K562 (cell line): ENCODE measurements around the gene FTO. TPM values are rescaled to one million over a fixed set of nuclear protein-coding genes. Genes with fewer than 3 reads are reported as not detected.
A peak's percentile ranks its signal among the peaks of the same experiment; 100 is the strongest.

Experiments
- ATAC-seq: fragments of 200-7000 bp; cut with Tn5 transposase; 3 replicates; pipeline ENCODE4 v1.9.1; 2020; ENCODE audit warnings: moderate library complexity
- BruUV-seq: library from RNA; stranded (reverse); fragments of 400-500 nt; replicated peaks from 2 replicates; lab custom pipeline; 2021; lab: Mats Ljungman, UMichigan
- CTCF ChIA-PET: fragments of 300-600 bp; formaldehyde crosslinking; extraction: SDS; loops from one replicate; lab custom pipeline; 2021; ENCODE audit warnings: low intra/inter-chr PET ratio; lab: Yijun Ruan, JAX
- POLR2A ChIA-PET: fragments of 300-600, 350-650 bp; sonication (Branson Sonifier 250); formaldehyde crosslinking; extraction: SDS; loops from one replicate; lab custom pipeline; 2021; ENCODE audit warnings: antibody characterized with exemption, inconsistent platforms; lab: Yijun Ruan, JAX
- DNase-seq, 4 experiments: peaks; one replicate each; pipeline versions ENCODE4 v3.0.0 to v3.0.0-alpha.2; 2011 to 2018; ENCODE audit warnings: low spot score in 3 of 4, mixed read lengths in 3 of 4; ENCODE audit errors: extremely low read depth in 1 of 4
- FAIRE-seq: peaks from 2 replicates; lab custom pipeline; 2011; peaks lifted over from hg19 to GRCh38; lab: Jason Lieb, UNC
- H2AFZ ChIP-seq: 2 replicates; pipeline ENCODE4 v1.6.0; 2011; ENCODE audit warnings: low read depth, low read length, control low read depth, inconsistent platforms
- H3K27ac ChIP-seq: fragments of 200-600 bp; 3 replicates; pipeline ENCODE4 v1.8.0; 2011; ENCODE audit warnings: low read depth, mild to moderate bottlenecking, control low read depth, inconsistent platforms, low read length, moderate library complexity, mixed read lengths; ENCODE audit errors: extremely low read depth
- H3K27me3 ChIP-seq, 2 experiments: fragments of 300-600 bp in 1 of 2; 2 replicates in 1 of 2; 3 replicates in 1 of 2; pipeline versions ENCODE4 v1.6.0 to v1.8.0; 2011; ENCODE audit warnings: inconsistent platforms in 2 of 2, low read length in 2 of 2, mild to moderate bottlenecking in 1 of 2, mixed read lengths in 1 of 2, moderate library complexity in 1 of 2; ENCODE audit not compliant: control insufficient read depth in 2 of 2, insufficient read depth in 2 of 2
- H3K36me3 ChIP-seq: fragments of 300-600 bp; 3 replicates; pipeline ENCODE4 v1.8.0; 2011; ENCODE audit warnings: mild to moderate bottlenecking, low read length, inconsistent platforms; ENCODE audit not compliant: control insufficient read depth, insufficient read depth
- H3K4me1 ChIP-seq, 2 experiments: fragments of 200-600 bp in 1 of 2; replicated peaks in 1 of 2; 2 replicates in 1 of 2; 3 replicates in 1 of 2; pipeline versions ENCODE4 v1.5.1 to v1.8.0; 2011; ENCODE audit warnings: inconsistent platforms in 2 of 2, low read length in 2 of 2, mild to moderate bottlenecking in 1 of 2, mixed read lengths in 1 of 2, moderate library complexity in 1 of 2; ENCODE audit not compliant: control insufficient read depth in 2 of 2, insufficient read depth in 2 of 2
- H3K4me2 ChIP-seq: 2 replicates; pipeline ENCODE4 v1.6.1; 2011; ENCODE audit warnings: low read length, control low read depth, inconsistent platforms, mixed read lengths; ENCODE audit not compliant: insufficient read depth
- H3K4me3 ChIP-seq: fragments of 200-600 bp; sonication (generic), shearing (Covaris generic); 2 replicates; pipeline ENCODE4 v1.5.1; 2016; ENCODE audit warnings: control low read depth, inconsistent platforms
- H3K79me2 ChIP-seq: fragments of 200-600 bp; 3 replicates; pipeline ENCODE4 v1.8.0; 2011; ENCODE audit warnings: low read length, inconsistent platforms; ENCODE audit not compliant: control insufficient read depth, insufficient read depth
- H3K9ac ChIP-seq, 2 experiments: 2 replicates each; pipeline versions ENCODE4 v1.6.0 to v1.6.1; 2011; ENCODE audit warnings: low read depth in 2 of 2, low read length in 2 of 2, control low read depth in 1 of 2, inconsistent platforms in 1 of 2, mild to moderate bottlenecking in 1 of 2, mixed read lengths in 1 of 2; ENCODE audit not compliant: insufficient read depth in 1 of 2
- H3K9me1 ChIP-seq: one replicate; pipeline ENCODE4 v1.6.0; 2011; ENCODE audit warnings: inconsistent platforms, mild to moderate bottlenecking, low read length, moderate library complexity; ENCODE audit not compliant: control insufficient read depth, insufficient read depth
- H3K9me3 ChIP-seq: replicated peaks from 2 replicates; pipeline ENCODE4 v1.5.1; 2011; ENCODE audit warnings: low read depth, low read length, inconsistent platforms; ENCODE audit not compliant: control insufficient read depth, insufficient read depth
- H4K20me1 ChIP-seq: replicated peaks from 2 replicates; pipeline ENCODE4 v1.6.1; 2011; ENCODE audit warnings: low read length, inconsistent platforms, mixed read lengths; ENCODE audit not compliant: control insufficient read depth, insufficient read depth
- FOXP1 ChIP-seq: sonication (generic); formaldehyde crosslinking; IDR thresholded peaks from 2 replicates; pipeline ENCODE4 v1.8.0; 2022; ENCODE audit warnings: mild to moderate bottlenecking, missing genetic modification reagents
- HCFC1 ChIP-seq: IDR thresholded peaks from 2 replicates; pipeline ENCODE4 v1.6.1; 2012; ENCODE audit warnings: low read depth, low read length, improper control_type of control experiment
- WGBS: fragments of 100-300 bp; shearing (Covaris generic); methylation state at CpG from one replicate; pipeline ENCODE4 v1.1.6; 2016; ENCODE audit warnings: low coverage, mixed read lengths; ENCODE audit not compliant: insufficient coverage; ENCODE audit errors: missing lambda C conversion rate; 5-methylcytosine and 5-hydroxymethylcytosine counted together
- in situ Hi-C: fragments of 300-500 bp; cut with MboI; formaldehyde crosslinking; loops from 4 replicates; pipeline ENCODE4 v1.15.0; 2018; ENCODE audit warnings: inconsistent platforms, mixed read lengths
- intact Hi-C: fragments of 100-400 bp; cut with micrococcal nuclease; formaldehyde crosslinking; loops from 2 replicates; pipeline ENCODE4 v1.14.2; 2022
- polyA plus RNA-seq, 8 experiments: library from polyadenylated mRNA; depleted of rRNA in 4 of 8; stranded (reverse) in 5 of 8; unstranded in 3 of 8; fragments of >200 nt; fragmentation: Nextera tagmentation in 2 of 8; fragmentation: Illumina TruSeq in 1 of 8; extraction: Ambion mirVana in 2 of 8; extraction: Trizol in 1 of 8; gene quantifications; 2 replicates each; pipeline versions ENCODE4 v1.2.1 to v1.2.3, GENCODE V29; 2011 to 2014; ENCODE audit warnings: inconsistent platforms in 1 of 8, missing spikeins in 1 of 8
- small RNA-seq: library from RNA; depleted of rRNA; stranded (forward); fragments of <200 nt; gene quantifications from one replicate; pipeline ENCODE3, GENCODE V24; 2014
- total RNA-seq, 7 experiments: library from RNA; depleted of rRNA in 6 of 7; stranded (reverse); fragments of >200 nt in 6 of 7; fragmentation: Illumina TruSeq in 2 of 7; extraction: Trizol in 2 of 7; gene quantifications; 2 replicates each; pipeline versions ENCODE4 v1.2.1 to v1.2.3, GENCODE V29; 2011 to 2021; ENCODE audit warnings: low replicate concordance in 1 of 7
- TF ChIP-seq, protein P1 (sequence below), 2 experiments: IDR thresholded peaks in 1 of 2; conservative IDR thresholded peaks in 1 of 2; 2 replicates each; pipeline ENCODE4 v1.6.1; 2016; ENCODE audit warnings: low read depth in 2 of 2, mild to moderate bottlenecking in 1 of 2, missing compliant biosample characterization in 1 of 2, missing genetic modification characterization in 1 of 2, moderate library complexity in 1 of 2
- TF ChIP-seq, protein P2 (sequence below): fragments of 450-650 bp; IDR thresholded peaks from 2 replicates; pipeline ENCODE4 v1.6.1; 2016

FTO gene
- total and polyA plus RNA-seq, 9 of the 15 experiments (the other 6 are each of a cell fraction or from before 2014, with no cell fraction given) = 11.3 to 27.7 (median 25.5) TPM

DNA sequence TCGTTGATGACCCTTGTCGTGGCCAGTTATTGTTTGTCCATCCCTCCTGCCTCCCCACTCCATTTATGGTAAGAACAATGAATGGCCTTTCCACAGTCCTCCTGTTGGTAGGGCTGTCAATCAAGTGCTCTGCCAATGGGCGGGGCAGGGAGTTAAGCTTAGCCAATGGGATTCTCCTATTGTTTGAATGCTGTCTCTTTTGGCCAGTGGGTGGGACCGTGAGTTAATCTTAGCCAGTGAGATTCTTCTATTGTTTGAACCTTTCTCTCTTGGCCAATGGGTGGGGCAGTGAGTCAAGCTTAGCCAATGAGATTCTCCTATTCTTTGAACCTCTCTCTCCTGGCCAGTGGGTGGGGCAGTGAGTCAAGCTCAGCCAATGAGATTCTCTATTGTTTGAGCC, 497.2 kb downstream of the FTO start:
- no peak overlapping the region for H3K9ac ChIP-seq

More for the DNA sequence above, 497.2 kb downstream of the FTO start:
- Histone ChIP-seq H3K79me2 (no peaks in the 10 kb centered on the region), H3K9me1 (no peaks in the 10 kb centered on the region), H3K27ac (no peak overlapping the region)
- in situ Hi-C loops = no loop called here
- BruUV-seq = no TSS peak
- TF ChIP-seq, protein P1, sequence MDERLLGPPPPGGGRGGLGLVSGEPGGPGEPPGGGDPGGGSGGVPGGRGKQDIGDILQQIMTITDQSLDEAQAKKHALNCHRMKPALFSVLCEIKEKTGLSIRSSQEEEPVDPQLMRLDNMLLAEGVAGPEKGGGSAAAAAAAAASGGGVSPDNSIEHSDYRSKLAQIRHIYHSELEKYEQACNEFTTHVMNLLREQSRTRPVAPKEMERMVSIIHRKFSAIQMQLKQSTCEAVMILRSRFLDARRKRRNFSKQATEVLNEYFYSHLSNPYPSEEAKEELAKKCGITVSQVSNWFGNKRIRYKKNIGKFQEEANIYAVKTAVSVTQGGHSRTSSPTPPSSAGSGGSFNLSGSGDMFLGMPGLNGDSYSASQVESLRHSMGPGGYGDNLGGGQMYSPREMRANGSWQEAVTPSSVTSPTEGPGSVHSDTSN (CRISPR knock-in tag; IDR thresholded peaks at IDR 0.05; ENCODE audit: low read depth) = no peak
- TF ChIP-seq, protein P1 (tag; conservative IDR thresholded peaks at IDR 0.05; ENCODE audit: low read depth) = 0 out of 2 replicates have a peak, but pooled peaks have one; percentile 22
- TF ChIP-seq FOXP1 (CRISPR knock-in tag) (no peak), HCFC1 (no peak)
- TF ChIP-seq, protein P2, sequence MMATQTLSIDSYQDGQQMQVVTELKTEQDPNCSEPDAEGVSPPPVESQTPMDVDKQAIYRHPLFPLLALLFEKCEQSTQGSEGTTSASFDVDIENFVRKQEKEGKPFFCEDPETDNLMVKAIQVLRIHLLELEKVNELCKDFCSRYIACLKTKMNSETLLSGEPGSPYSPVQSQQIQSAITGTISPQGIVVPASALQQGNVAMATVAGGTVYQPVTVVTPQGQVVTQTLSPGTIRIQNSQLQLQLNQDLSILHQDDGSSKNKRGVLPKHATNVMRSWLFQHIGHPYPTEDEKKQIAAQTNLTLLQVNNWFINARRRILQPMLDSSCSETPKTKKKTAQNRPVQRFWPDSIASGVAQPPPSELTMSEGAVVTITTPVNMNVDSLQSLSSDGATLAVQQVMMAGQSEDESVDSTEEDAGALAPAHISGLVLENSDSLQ = peak; percentile 84
- TF ChIP-seq, all 486 proteins: peak for 2
- Histone ChIP-seq H3K9me3 (peaks cover 2% of the 10 kb centered on the region; the same call in 1 of the 2 replicates), H3K36me3 (no peaks in the 10 kb centered on the region), H3K4me2 (no peak overlapping the region), H2AFZ (no peak overlapping the region), H4K20me1 (no peaks in the 10 kb centered on the region), H3K4me3 (no peak overlapping the region), H3K4me1 (no peaks in the 10 kb centered on the region), H3K27me3 (peaks cover 0 to 5% of the 10 kb centered on the region in 2 experiments; a peak in 1 of 5 replicates)
- ChIA-PET POLR2A (interaction anchor here (0.6 to 0.7 kb wide), 2 partner anchors 337 to 562 kb away, joined by 3 read pairs; no protein-coding TSS in a partner anchor), CTCF (no interaction called here)
- intact Hi-C loops = no loop called here
- FAIRE-seq (no peak), DNase-seq (peak in 2 of 4 experiments; percentile 36 to 40), ATAC-seq (peak; percentile 53; the same call in 2 of the 3 replicates)
- WGBS = 3% methylated on average over 3 of the region's 4 CpGs

Small RNA genes within 50 kb of the gene (small RNA-seq; reads per million reads assigned to genes)
- not detected for gene AC007347.2

Other genes starting within 250 kb of the FTO start
- 3.0 and 4.3 TPM in 2 replicates for gene AKTIP, start 200.9 kb upstream of the FTO start, total RNA-seq (2014; rRNA removed)
- 4.7 and 7.0 TPM in 2 replicates for gene AKTIP, start 200.9 kb upstream of the FTO start, total RNA-seq (2014; rRNA removed; fragmentation: Illumina TruSeq; extraction: Trizol)
- gene AKTIP, start 200.9 kb upstream of the FTO start, total RNA-seq (2015; rRNA removed; fragmentation: Illumina TruSeq; extraction: Trizol) = 3.4 and 4.3 TPM in 2 replicates
- 4.4 and 4.8 TPM in 2 replicates for gene AKTIP, start 200.9 kb upstream of the FTO start, total RNA-seq (2021)
- 10.7 and 11.4 TPM in 2 replicates for gene AKTIP, start 200.9 kb upstream of the FTO start, polyA plus RNA-seq (2011; rRNA removed)
- 5.3 and 6.4 TPM in 2 replicates for gene AKTIP, start 200.9 kb upstream of the FTO start, polyA plus RNA-seq (2014; fragmentation: Illumina TruSeq; extraction: Trizol)
- gene AKTIP, start 200.9 kb upstream of the FTO start, polyA plus RNA-seq (2014; fragmentation: Nextera tagmentation; extraction: Ambion mirVana) = 1 to 10 TPM; 4.1 to 6.0 TPM
- 3.2 and 6.6 TPM in 2 replicates for gene AKTIP, start 200.9 kb upstream of the FTO start, polyA plus RNA-seq (2014; rRNA removed)
- 3.2 and 3.6 TPM in 2 replicates for gene RPGRIP1L, start 297 bp upstream of the FTO start, total RNA-seq (2014; rRNA removed)
- 6.7 and 8.4 TPM in 2 replicates for gene RPGRIP1L, start 297 bp upstream of the FTO start, total RNA-seq (2014; rRNA removed; fragmentation: Illumina TruSeq; extraction: Trizol)
- gene RPGRIP1L, start 297 bp upstream of the FTO start, total RNA-seq (2015; rRNA removed; fragmentation: Illumina TruSeq; extraction: Trizol) = 5.2 and 7.4 TPM in 2 replicates
- 4.5 and 5.3 TPM in 2 replicates for gene RPGRIP1L, start 297 bp upstream of the FTO start, total RNA-seq (2021)
- 7.7 and 7.8 TPM in 2 replicates for gene RPGRIP1L, start 297 bp upstream of the FTO start, polyA plus RNA-seq (2011; rRNA removed)
- 4.7 and 4.9 TPM in 2 replicates for gene RPGRIP1L, start 297 bp upstream of the FTO start, polyA plus RNA-seq (2014; fragmentation: Illumina TruSeq; extraction: Trizol)
- 1 to 10 TPM; 5.8 to 6.3 TPM for gene RPGRIP1L, start 297 bp upstream of the FTO start, polyA plus RNA-seq (2014; fragmentation: Nextera tagmentation; extraction: Ambion mirVana)
- 4.0 and 5.4 TPM in 2 replicates for gene RPGRIP1L, start 297 bp upstream of the FTO start, polyA plus RNA-seq (2014; rRNA removed)